Cardiac fibroblast (primary cell): ENCODE results near the gene DDX59.

Experiments
- DNase-seq, 2 donors: peaks; one replicate each; pipeline versions ENCODE4 v3.0.0 to v3.0.0-alpha.2; 2010; ENCODE audit warnings: low read depth in 2 of 2
- H3K4me3 ChIP-seq, 2 donors: replicated peaks in 1 of 2; 1 replicate in 1 of 2; 2 replicates in 1 of 2; pipeline ENCODE4 v1.5.1; 2011; ENCODE audit warnings: low read depth in 2 of 2, low read length in 2 of 2, mild to moderate bottlenecking in 2 of 2, moderate library complexity in 1 of 2
- TF ChIP-seq, protein P1 (sequence below): IDR thresholded peaks from one replicate; pipeline ENCODE4 v1.5.1; 2011; ENCODE audit warnings: low read depth, mild to moderate bottlenecking, low read length, inconsistent platforms

Gene DDX59

DNA sequence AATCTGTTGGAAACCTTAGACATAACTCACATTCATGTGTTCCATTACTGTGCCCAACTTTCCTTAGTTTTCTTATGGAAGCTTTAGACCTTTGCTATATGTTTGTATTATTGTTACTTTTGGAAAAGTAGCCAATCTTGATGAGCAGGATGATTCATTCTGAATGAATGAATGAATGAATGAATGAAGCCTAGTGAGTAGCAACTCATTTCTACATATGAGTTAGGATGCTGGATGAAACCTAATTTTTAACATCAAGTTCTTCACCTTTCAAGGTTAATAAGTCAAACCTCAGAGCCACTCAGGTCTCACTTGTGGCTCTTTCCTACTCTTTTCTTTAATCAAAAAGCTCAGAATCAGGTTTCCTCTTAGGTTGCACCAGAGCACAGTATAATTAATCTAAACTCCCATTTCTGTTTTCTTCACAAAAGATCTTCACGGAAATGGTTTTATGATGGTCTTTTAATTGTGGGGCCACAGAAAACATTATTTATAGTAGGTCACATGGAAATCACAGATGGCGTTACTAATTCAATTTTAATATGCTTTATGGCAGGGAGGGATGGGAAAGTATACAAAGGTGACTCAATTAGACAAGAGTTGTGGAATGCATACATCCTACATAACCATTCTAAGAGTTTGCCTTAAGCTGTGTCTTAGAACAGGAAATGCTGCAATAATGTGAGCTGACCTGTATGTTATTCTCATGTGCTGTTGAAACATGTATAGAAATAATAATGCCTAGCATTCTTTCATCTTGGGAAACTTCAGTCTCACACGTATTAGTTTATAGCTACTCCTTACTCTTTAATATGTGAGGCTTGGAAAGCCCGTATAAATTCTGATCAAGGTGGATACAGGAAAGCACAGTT is 4.5 kb upstream of the DDX59 start:
- H3K4me3 ChIP-seq: no peak overlapping the region
- TF ChIP-seq, protein P1, sequence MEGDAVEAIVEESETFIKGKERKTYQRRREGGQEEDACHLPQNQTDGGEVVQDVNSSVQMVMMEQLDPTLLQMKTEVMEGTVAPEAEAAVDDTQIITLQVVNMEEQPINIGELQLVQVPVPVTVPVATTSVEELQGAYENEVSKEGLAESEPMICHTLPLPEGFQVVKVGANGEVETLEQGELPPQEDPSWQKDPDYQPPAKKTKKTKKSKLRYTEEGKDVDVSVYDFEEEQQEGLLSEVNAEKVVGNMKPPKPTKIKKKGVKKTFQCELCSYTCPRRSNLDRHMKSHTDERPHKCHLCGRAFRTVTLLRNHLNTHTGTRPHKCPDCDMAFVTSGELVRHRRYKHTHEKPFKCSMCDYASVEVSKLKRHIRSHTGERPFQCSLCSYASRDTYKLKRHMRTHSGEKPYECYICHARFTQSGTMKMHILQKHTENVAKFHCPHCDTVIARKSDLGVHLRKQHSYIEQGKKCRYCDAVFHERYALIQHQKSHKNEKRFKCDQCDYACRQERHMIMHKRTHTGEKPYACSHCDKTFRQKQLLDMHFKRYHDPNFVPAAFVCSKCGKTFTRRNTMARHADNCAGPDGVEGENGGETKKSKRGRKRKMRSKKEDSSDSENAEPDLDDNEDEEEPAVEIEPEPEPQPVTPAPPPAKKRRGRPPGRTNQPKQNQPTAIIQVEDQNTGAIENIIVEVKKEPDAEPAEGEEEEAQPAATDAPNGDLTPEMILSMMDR: no peak
- DNase-seq: peak; percentile 11 to 49

DNA sequence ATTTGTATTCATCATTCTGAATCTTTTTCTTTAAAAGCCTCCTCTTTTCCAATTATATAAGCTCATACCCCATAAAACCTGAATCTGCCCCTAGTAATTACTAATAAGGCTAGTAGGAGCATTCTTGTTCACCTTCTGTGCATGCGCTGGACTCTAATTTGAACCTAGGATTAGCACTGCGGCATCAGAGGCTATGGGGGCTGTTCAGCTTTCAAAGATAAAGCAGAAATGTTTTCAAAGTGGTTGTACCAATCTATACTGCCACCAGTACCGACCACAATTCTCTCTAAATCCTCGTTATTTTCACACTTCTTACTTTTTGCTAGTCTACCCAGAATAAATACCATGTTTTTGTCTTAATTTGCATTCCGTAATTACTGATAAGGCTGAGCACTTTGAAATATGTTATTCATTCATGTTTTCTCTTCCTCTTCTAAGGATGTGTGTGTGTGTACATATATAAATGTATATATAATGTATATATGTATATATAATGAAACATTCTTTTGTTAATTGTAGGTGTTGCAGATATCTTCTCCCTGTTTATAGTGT is 1.6 kb upstream of the DDX59 start:
- H3K4me3 ChIP-seq: no peak overlapping the region
- TF ChIP-seq, protein P1: no peak
- DNase-seq: no peak

GRCh38 chr1:200670242-200671118 is 773 bp upstream of the DDX59 start:
- TF ChIP-seq, protein P1: no peak
- H3K4me3 ChIP-seq: peak overlapping the region; percentile 49 to 66
- peak in 1 of 2 donors; percentile 76 for DNase-seq

DNA sequence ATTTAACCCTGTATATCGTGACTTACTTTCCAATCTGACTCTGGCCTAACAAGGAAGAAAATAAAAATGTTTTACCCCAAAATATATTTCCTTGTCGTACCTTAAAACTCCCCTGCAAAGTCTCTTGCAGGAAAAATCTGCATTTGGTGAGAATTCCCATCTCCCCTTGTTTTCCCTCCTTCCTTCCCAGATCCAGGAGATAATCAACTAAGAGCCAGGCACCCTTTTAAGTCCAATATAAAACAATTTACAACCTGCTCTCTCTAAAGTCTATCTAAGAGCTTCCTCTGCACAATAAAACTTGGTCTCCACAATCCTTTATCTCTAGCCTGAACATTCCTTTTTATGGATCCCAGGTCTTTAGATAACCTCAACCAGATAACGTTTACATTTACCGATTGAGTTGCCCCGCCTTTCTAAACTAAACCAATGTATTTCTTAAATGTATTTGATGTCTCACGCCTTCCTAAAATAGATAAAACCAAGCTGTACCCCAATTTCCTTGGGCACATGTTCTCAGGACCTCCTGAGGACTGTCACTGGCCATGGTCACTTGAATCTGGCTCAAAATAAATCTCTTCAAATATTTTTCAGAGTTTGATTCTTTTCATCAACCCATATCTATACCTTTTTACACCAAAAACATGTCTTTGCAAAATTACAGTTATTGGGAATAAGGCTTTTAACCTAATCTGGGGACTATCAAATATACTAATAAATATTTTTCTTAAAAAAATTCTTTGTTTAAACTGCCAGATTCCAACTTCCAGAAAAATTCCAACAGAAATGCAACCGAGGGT is 993 bp downstream of the DDX59 start:
- TF ChIP-seq, protein P1: no peak
- H3K4me3 ChIP-seq: peak overlapping the region; percentile 53 to 83
- DNase-seq: no peak

- TF ChIP-seq, protein P1: no peak
- H3K4me3 ChIP-seq: no peak overlapping the region
- DNase-seq: no peak
Observed at GRCh38 chr1:200666309-200666708, 3.4 kb downstream of the DDX59 start.

DNA sequence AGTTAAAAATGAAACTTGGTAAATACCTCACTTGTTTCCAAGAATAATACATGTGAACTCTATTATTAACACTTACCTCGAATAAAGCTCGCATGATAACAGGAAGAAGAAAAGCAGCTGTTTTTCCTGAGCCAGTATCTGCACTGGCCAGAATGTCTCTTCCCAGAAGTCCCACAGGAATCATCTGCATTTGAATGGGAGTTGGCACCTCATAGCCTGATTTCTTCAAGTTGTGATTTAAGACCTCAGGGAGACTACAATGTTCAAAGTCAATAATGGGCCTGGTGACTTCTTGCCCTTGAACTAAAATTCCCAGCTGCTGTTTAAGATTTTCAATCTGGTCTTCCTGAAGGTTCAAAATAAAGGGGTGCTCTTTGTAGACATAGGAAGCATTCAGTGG is 3.8 kb downstream of the DDX59 start:
- TF ChIP-seq, protein P1: no peak
- no peak overlapping the region for H3K4me3 ChIP-seq
- DNase-seq: peak in 1 of 2 donors; percentile 57
